ENCODE measurements around the gene ERN1.
"Not testable (repeated sequence)": the region's sequence is repeated elsewhere in the genome, so short reads cannot be mapped to it uniquely, and the experiment has no call there.

ERN1 gene

DNA sequence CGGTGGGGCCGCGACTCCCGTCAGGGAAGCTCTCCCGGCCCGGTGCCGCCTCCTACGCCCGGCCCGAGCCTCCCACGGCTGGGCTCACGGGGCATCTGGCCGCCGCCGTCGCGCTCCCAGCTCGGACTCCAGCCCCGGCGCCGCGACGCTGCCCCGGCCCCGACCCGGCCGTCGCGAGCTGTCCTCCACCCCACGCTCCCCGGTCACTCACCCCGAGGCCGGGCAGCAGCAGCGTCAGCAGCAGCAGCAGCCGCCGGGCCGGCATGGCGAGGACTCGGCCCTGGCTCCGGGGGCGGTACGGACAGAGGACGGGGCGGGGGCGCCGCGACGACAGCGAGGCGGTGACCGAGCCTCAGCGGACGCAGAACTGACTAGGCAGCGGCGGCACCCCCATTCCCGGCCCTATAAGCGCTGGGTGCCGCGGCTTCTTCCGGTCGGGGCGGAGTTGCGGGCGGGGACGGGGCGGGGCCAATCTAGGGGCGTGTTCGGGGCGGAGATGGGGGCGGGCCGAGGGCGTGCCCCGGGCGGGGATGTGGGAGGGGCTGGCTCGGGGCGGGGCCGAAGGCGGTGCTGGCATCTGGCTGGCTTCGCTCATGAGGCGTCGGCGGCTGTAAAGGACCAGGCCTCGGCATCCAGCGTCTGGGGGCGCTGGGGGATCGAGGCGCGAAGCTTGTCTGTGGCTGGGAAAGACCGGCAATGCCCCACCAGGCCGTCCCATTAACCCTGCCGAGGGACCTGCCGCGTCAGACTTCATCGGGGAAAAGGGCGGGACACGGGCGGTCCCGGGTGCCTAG is at the start of gene ERN1:
TSS of gene ERN1 (minus strand) at position 380 of the 794 bp plus-strand sequence. CDS start at position 265, 115 bp downstream.
- DNase-seq (ENCODE audit: low read depth) = no peak

GRCh38 chr17:64179024-64179423 is 49.1 kb upstream of the ERN1 start:
- not testable (repeated sequence) for DNase-seq (ENCODE audit: low read depth)

DNA sequence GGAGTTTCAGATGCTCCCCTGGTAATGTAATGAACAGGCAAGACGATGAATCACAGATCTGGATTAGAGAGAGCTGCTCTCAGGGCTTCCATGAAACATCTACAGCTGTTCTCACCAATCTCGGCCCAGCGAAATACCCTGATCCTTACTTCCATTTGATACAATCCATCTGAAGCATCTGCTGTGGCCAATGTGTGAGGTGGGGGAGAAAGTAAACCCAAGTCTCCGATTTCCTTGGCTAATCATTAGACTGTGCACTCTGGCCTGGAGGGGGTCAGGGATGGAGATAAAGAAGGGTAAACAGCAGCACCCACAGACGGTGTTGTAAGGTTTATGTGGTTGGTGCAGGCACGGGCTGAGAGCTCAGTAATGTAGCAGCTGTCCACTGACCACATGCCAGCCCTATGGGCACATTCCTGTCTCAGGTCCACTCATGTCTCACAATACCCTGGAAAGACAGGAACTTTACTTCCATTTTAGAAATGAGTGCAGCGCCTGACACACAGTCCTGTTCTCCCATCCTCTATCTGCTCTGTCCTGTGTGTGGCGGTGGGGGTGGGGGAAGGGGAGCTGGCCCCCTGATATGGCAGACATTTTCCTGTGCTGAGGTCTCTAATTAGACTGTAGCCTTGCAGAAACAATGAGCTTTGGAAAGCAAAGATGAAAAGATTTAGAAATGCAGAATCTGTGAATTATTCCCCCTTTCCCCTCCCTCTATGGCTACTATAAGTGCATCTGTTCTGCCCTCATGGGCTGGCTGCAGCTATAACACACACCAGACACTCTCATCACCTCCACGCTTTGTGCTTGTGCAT is 48.3 kb upstream of the ERN1 start:
- DNase-seq (ENCODE audit: low read depth) = no peak

DNA sequence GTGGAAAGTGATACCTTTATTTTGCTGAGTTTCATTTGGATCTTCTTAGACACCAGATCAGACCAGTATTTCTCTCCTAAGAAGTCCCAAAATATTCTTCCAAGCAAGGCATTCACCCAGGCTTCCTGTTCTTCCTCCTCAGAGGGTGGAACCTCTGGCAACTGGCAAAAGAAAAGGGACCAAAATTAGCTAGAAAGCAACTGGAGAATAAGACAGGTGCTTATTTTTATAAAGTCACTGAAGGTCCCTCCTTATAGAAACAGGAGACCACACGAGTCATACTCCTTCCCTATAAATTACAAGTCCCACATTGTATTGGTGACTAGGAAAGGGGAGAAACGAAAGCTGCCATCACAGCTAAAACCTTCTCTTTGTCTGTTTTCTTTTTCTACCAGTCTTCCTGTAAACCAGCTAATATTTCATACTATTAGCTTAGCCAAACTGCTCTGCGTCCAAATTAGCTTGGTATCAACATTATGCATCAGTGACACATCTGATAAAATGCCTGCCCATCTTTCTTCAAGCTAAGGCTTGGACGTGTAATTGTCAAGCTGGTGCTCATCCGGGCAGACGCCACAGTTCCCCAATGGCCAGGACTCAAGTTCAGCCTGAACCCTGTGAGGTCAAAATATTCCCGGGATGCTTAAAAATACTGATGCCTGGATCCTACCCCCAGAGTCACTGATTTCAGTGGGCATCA is 47.5 kb upstream of the ERN1 start:
- DNase-seq (ENCODE audit: low read depth) = no peak

- no peak for DNase-seq (ENCODE audit: low read depth)
Measured at GRCh38 chr17:64176556-64176955, 46.6 kb upstream of the ERN1 start.

DNA sequence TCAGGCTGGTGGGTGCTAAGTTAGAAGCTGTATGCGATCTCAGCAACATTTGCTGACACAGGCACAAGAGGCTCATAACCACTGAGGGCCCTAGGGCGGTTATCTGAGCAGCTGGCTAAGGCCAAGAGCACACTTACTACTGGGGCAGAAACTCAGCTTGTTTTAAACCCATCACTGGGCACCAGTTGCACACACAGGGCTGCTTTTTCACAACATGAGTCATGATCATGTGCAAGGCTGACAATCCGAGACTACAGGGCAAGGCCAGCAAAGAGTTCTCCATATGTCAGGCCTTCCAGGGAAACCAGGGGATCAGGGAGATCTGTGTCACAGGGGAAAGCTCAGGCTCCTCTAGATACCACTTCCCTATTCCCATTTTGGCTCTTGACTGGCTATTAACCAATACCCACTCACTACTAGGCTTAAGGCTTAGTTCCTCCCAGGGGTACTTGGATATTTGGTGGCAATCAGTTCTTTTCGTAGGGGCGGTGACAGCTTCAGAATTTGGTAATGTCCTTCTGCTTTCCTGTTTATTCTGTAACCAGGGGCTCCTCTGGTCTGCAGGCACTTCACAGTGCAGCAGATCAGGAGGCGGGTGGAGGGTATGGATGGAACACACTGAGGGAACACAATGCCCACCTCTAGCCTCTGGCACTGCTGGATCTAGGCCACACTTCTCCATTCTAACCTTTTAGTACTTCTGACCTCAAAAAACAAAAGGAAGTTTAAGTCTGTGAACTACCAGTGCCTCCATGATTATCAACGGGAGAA is 44.9 kb upstream of the ERN1 start:
- no peak for DNase-seq (ENCODE audit: low read depth)

DNA sequence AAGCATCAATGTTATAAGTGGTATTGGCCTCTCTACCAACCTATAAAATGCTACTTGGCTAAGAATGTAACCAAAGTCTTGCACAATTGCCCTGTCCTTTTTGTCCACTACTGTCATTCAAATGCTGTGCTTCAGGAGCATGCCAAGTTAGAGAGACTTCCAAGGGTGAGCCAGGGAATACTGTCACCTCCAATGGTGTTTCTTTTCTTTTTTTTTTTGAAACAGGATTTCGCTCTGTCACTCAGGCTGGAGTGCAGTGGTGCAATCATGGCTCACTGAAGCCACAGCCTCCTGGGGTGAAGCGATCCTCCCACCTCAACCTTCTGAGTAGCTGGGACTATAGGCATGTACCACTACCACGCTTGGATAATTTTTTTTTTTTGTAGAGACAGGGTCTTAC is 43.7 kb upstream of the ERN1 start:
- no peak for DNase-seq (ENCODE audit: low read depth)

DNA sequence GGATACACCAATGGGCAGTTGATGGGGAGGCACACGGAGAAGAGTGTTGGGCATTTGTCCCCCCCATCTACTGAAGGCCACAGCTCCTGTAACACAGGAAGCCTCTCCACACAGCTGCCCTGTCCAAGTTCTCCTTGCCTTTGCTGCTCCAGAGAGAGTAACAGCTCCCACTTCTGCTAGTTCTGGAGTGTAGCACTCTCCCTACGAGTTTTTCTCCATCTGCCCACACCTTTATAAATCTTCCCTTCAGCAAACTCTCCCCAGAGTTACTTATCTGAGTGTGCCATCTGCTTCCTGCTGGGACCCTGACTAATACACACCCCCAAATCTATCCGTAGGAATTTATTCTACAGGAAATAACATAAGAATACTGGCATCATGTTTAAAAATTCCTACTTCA is 42.6 kb upstream of the ERN1 start:
- no peak for DNase-seq (ENCODE audit: low read depth)

- no peak for DNase-seq (ENCODE audit: low read depth)
Measured at GRCh38 chr17:64171041-64171440, 41.1 kb upstream of the ERN1 start.

DNA sequence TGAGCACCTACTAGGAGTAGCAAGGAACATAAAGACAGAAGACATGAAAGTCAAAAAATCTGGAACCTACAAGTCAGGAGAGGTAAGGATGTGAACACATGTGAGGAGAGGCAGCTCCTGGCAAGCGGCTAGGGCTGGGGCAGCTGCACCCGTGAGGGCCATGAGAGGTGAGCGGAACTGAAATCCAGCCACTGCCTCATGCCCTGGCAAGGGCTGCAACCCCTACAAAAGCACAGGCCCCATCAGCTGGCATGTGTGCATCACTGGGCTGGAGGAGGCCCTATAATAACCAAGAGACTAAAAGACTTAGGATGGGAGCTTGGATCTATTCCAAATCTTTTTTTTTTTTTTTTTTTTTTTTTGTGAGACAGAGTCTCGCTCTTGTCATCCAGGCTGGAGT is 40.3 kb upstream of the ERN1 start:
- no peak for DNase-seq (ENCODE audit: low read depth)

- not testable (repeated sequence) for DNase-seq (ENCODE audit: low read depth)
Measured at GRCh38 chr17:64167666-64168065, 37.7 kb upstream of the ERN1 start.

GRCh38 chr17:64166876-64167275 is 36.9 kb upstream of the ERN1 start:
- no peak for DNase-seq (ENCODE audit: low read depth)

GRCh38 chr17:64165347-64165746 is 35.4 kb upstream of the ERN1 start:
- no peak for DNase-seq (ENCODE audit: low read depth)

DNA sequence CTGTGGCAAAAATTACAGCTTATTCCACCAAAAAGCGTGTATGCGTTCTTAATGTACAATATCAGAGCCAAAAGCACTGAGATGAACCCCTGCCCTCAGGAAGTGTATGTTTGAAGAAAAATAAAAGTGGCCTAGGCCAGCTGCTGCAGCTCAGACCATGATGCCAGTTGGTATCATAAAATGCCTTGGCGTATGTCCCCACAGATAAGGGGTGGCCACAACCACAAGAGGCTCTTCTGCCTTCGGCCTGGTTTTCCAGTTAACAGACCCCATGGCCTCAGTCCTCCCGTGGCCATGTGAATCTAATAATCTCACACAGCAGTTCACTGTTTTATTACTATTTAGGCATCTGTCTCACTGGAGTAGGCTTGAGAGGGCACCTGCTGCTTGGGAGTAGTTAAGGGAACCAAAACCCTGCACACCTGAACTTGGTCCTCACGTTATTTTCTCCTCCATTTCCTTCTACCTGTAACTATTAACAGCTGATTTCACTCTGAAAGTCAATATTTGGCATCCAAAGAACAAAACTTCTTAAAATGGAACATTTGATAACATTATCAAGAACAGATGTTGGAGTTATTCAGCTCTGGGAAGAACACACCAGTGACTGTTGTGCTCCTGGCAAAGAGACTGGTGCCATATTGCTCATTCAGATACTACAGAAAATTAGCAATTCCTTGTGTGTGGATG is 34.8 kb upstream of the ERN1 start:
- DNase-seq (ENCODE audit: low read depth) = no peak

DNA sequence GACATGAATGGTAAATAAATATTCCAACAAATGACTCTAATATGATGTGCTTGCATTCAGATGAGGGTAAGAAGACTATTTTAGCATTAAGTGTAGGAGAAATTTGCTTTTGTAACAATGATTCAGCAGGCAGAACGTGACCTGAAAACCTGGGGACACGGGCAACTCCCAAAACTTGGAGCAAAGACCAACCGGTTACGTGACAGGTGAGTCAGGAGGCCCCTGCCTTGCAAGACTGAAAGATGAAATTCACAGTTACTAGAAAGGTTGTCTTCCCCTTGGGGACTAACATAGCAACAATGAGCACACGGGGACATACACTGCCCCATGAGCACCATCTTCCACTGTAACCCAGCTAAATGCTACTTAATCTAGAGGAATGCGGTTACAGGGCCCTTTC is 33.5 kb upstream of the ERN1 start:
- DNase-seq (ENCODE audit: low read depth) = no peak

DNA sequence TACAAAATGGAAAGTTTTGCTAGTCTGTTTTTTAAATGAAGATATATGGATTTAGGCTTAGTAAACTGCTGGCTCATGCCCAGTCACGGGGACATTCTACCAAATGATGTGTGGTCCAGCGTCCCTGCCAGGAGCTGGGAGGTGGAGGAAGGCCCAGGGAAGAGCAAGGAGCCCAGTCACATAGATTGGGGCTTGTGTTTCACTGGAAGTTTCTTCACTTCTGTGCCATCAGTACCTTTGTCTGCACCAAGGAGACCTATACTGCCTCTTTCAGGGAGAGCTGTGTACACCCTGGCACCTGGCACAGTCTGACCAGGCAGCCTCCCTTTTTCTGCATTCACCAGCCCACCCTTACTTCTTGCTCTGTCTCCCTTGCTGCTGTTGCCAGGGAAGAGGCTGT is 32.6 kb upstream of the ERN1 start:
- no peak for DNase-seq (ENCODE audit: low read depth)

DNA sequence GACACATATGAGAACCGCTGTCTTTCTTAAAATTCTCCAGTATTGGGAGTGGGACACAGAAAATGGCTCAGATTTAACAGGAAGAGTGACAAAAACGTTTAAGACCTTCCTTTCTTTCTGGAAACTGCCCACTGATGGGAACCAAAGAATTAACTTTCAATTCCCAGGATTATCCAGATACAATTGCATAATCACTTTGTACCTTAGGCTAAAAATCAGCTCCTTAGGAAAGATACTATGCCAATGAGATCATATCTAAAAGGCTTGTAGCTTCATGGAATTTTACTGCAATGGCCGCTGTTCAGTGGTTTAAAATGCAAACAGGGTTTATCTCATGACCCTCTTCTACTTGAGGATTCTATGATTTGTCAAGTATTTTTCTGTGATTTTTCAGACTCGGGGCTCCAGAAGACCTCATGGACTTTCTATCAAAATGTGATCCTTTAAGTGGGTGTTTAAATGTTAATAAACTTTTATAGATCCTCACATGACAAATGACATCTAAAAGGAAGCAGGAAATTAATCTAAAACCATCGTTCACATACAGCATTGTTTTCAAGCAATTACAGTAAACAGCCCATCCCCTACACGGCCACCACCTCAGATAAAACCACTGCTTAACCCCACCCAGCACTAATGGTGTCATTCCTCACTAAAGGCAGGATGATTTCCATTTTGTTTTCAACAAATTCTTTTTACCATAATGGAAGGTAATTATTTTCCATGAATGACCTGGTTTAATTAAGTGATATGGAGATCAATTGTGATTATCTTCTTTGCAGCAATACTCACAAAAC is 31.6 kb upstream of the ERN1 start:
- no peak for DNase-seq (ENCODE audit: low read depth)

- DNase-seq (ENCODE audit: low read depth) = no peak
Measured at GRCh38 chr17:64160378-64160777, 30.4 kb upstream of the ERN1 start.

DNA sequence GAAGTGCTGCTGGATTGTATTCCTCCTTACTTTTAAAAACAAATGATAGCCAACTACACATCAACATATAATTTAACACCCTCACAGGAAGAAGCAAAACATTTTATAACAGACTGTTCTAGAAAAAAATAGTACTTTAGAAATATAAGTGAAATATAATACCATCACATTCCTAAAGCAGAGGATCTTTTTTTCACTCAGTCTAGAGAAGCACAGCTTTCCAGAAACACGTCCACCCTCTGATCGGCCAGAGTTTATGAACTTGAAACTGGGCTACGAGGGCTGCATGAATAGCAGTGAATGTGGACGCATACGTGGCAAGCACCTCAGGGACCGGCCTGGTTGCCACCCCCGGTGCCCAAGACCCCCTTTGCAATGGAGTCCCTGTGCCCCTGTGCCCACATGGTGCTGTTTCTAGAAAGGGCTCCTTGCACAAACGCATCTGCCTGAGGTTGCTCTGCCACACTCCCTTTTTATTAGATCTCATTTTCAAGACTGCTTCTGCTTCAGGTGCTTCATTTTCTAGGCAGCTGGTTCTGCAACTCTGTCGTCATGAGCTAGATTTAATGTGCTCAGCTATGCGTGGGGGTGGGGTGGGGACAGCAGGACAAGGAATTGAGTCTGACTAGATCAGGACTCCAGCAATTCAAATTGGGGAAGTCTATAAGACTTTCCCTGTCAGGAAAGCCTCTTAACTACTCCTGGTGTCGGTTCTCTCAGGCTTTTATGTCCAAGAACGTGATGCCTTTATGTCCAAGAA is 29.1 kb upstream of the ERN1 start:
- no peak for DNase-seq (ENCODE audit: low read depth)

DNA sequence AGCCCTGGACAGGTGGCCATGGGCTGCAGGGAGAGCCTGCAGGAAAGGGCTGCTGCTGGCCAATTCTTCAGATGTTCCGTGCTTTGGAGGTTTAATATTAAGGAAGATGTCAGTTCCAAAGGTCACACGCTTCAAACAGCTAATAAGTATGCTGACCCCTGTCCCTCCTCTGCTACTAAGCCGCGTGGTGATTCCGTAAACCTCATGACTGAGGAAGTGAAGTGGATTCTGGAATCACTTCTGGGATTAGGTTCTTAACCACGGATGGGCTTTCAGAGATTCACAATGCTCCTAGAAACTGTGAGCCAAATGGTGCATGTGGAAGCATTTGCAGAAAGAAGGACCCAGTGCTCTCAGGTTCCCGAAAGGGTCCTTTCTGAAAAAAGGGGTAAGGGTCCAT is 28.5 kb upstream of the ERN1 start:
- no peak for DNase-seq (ENCODE audit: low read depth)

Data from non-pigmented ciliary epithelial cell (primary cell).